Measurements from ENCODE around the gene TUT4.
A peak's percentile ranks its signal among the peaks of the same experiment; 100 is the strongest.

Gene TUT4

GRCh38 chr1:52569449-52570210 is 16.7 kb upstream of the TUT4 start:
- DNase-seq, result no peak

GRCh38 chr1:52567943-52568342 is 15.1 kb upstream of the TUT4 start:
- no peak for DNase-seq

- no peak for DNase-seq
Observed at GRCh38 chr1:52562766-52563165, 9.9 kb upstream of the TUT4 start.

- DNase-seq, result no peak
Observed at GRCh38 chr1:52559875-52560274, 7.0 kb upstream of the TUT4 start.

- no peak for DNase-seq
Observed at GRCh38 chr1:52558941-52559340, 6.0 kb upstream of the TUT4 start.

- no peak for DNase-seq
Observed at GRCh38 chr1:52556641-52557360, 3.9 kb upstream of the TUT4 start.

- DNase-seq, result no peak
Observed at GRCh38 chr1:52554756-52555155, 1.9 kb upstream of the TUT4 start.

GRCh38 chr1:52554267-52554640 is 1.4 kb upstream of the TUT4 start:
- no peak for DNase-seq

- DNase-seq, result peak; percentile 89
Observed at GRCh38 chr1:52553362-52554266, 722 bp upstream of the TUT4 start.

GRCh38 chr1:52552236-52552504 is 722 bp downstream of the TUT4 start:
- peak; percentile 75 for DNase-seq

- DNase-seq, result peak; percentile 37
Observed at GRCh38 chr1:52551507-52552235, 1.2 kb downstream of the TUT4 start.

GRCh38 chr1:52550447-52550846 is 2.4 kb downstream of the TUT4 start:
- no peak for DNase-seq

- DNase-seq, result no peak
Observed at GRCh38 chr1:52549267-52549666, 3.6 kb downstream of the TUT4 start.

GRCh38 chr1:52546852-52547251 is 6.0 kb downstream of the TUT4 start:
- DNase-seq, result no peak

- no peak for DNase-seq
Observed at GRCh38 chr1:52544665-52545525, 8.0 kb downstream of the TUT4 start.

GRCh38 chr1:52542085-52542688 is 10.7 kb downstream of the TUT4 start:
- no peak for DNase-seq

GRCh38 chr1:52534928-52535764 is 17.7 kb downstream of the TUT4 start:
- no peak for DNase-seq

GRCh38 chr1:52533713-52534112 is 19.2 kb downstream of the TUT4 start:
- DNase-seq, result no peak

- DNase-seq, result no peak
Observed at GRCh38 chr1:52532731-52533327, 20.1 kb downstream of the TUT4 start.

- DNase-seq, result no peak
Observed at GRCh38 chr1:52532247-52532646, 20.6 kb downstream of the TUT4 start.
